NCI-H1930 (cell line): ENCODE results near the gene IL31.

Experiments
- DNase-seq, 2 experiments: peaks; one replicate each; lab custom pipeline; 2025; lab: John Stamatoyannopoulos, UW

The IL31 gene

GRCh38 chr12:122128481-122128880 is 45.5 kb downstream of the IL31 start:
- no peak for DNase-seq

- no peak for DNase-seq
Observed at GRCh38 chr12:122127839-122128238, 46.2 kb downstream of the IL31 start.

- no peak for DNase-seq
Observed at GRCh38 chr12:122126713-122127597, 47.1 kb downstream of the IL31 start.

GRCh38 chr12:122126342-122126635 is 47.7 kb downstream of the IL31 start:
- no peak for DNase-seq

- no peak for DNase-seq
Observed at GRCh38 chr12:122125452-122126341, 48.3 kb downstream of the IL31 start.

GRCh38 chr12:122124370-122124769 is 49.7 kb downstream of the IL31 start:
- no peak for DNase-seq

GRCh38 chr12:122123761-122124145 is 50.3 kb downstream of the IL31 start:
- DNase-seq: no peak

GRCh38 chr12:122123051-122123760 is 50.8 kb downstream of the IL31 start:
- DNase-seq: peak; percentile 32 to 69
